Progenitor cell of endocrine pancreas (in vitro differentiated cells): ENCODE data around the gene DMBT1. TPM values are rescaled to one million over a fixed set of nuclear protein-coding genes. Genes with fewer than 3 reads are reported as not detected.

Experiments used
- DNase-seq: peaks from one replicate; pipeline ENCODE4 v3.0.0; 2021; ENCODE audit warnings: low spot score; ENCODE audit not compliant: unreplicated experiment
- H3K27ac Mint-ChIP-seq: 2 replicates; pipeline ENCODE4 v1.8.0; 2021; ENCODE audit warnings: mild to moderate bottlenecking, moderate library complexity, mixed read lengths
- H3K27me3 Mint-ChIP-seq: 2 replicates; pipeline ENCODE4 v1.8.0; 2021; ENCODE audit warnings: mixed read lengths
- H3K36me3 Mint-ChIP-seq: 2 replicates; pipeline ENCODE4 v1.8.0; 2022; ENCODE audit warnings: mixed read lengths; ENCODE audit not compliant: insufficient read depth
- H3K4me1 Mint-ChIP-seq: 2 replicates; pipeline ENCODE4 v1.8.0; 2021; ENCODE audit warnings: low read depth, mixed read lengths
- H3K4me3 Mint-ChIP-seq: 2 replicates; pipeline ENCODE4 v1.8.0; 2021; ENCODE audit warnings: low read depth, mild to moderate bottlenecking, moderate library complexity, mixed read lengths
- H3K9me3 Mint-ChIP-seq: 2 replicates; pipeline ENCODE4 v1.8.0; 2021; ENCODE audit warnings: low read depth, mixed read lengths
- CTCF ChIP-seq: fragments of 200-600 bp; sonication (generic); IDR thresholded peaks from one replicate; pipeline ENCODE4 v1.5.0; 2021; ENCODE audit warnings: antibody characterized with exemption, mild to moderate bottlenecking; ENCODE audit not compliant: unreplicated experiment
- total RNA-seq: library from RNA; stranded (reverse); gene quantifications from 2 replicates; pipeline ENCODE4 v1.2.1, GENCODE V29; 2021

Gene DMBT1
- total RNA-seq, 1 donor from 2014 or later = 1.0 TPM

DNA sequence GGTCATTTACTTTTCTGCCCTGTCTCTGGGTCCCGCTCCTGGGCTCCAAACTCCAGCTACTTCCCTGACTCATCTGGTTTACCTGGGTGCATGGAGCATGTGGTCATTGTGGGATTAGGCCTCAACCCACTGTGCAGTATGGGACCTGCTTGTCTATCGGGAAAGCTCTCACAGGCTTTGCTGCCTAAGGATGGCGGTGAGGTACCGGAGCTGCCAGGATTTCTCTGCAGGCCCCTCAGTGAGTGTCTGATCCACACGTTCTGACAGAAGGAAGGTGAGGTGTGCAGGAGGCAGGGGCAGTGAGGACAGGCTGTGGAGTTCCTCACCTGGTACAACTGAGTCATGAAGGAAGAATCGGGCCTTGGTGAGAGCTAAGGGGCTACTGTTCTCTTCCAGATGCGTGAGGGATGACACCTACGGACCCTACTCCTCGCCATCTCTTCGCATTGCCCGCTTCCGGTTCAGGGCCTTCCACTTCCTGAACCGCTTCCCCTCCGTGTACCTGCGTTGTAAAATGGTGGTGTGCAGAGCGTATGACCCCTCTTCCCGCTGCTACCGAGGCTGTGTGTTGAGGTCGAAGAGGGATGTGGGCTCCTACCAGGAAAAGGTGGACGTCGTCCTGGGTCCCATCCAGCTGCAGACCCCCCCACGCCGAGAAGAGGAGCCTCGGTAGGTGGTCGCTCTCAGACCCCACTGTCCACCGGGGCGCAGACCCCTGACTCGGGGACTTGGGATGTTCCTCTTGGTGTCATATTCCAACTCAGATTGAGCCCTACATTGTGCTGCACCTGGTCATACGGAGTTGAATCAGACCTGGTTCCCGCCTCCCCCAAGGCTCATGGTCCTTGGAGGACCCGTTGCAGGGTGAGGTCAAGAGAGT, 82.4 kb downstream of the DMBT1 start:
- peaks cover 22% of the 10 kb centered on the region for H3K27me3 Mint-ChIP-seq
- H3K4me3 Mint-ChIP-seq = no peak overlapping the region
- no peak overlapping the region for H3K27ac Mint-ChIP-seq
- TF ChIP-seq CTCF = no peak
- H3K9me3 Mint-ChIP-seq = no peaks in the 10 kb centered on the region
- no peaks in the 10 kb centered on the region for H3K4me1 Mint-ChIP-seq
- DNase-seq = no peak
- no peaks in the 10 kb centered on the region for H3K36me3 Mint-ChIP-seq

DNA sequence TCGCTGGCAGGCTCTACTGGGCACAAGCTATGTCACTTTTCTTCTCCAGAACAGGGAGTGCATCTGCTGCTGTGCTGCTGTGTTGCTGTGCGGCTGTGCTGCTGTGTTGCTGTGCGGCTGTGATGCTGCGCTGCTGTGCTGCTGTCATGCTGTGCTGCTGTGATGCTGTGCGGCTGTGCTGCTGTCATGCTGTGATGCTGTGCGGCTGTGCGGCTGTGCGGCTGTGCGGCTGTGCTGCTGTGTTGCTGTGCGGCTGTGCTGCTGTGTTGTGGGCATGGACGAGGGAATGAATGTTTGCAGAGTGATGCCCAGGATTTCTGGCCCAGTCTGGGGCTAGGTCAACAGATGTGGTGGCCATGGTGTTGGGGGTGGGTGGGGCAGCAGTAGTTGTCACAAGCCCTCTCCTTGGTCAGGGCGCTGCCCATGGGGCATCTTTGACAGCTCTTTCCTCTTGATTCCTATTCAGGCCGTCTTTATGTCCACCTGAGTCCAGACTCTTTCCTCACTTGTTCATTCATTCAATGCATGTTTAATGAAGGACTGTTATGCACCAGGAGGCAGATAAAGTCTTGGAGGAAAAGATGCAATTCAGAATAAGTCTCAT, 83.5 kb downstream of the DMBT1 start:
- Mint-ChIP-seq H3K4me1 (no peaks in the 10 kb centered on the region), H3K27me3 (peaks cover 22% of the 10 kb centered on the region), H3K9me3 (no peaks in the 10 kb centered on the region), H3K4me3 (no peak overlapping the region), H3K36me3 (no peaks in the 10 kb centered on the region), H3K27ac (no peak overlapping the region)
- no peak for DNase-seq
- no peak for TF ChIP-seq CTCF

GRCh38 chr10:122646511-122647382, 86.2 kb downstream of the DMBT1 start:
- H3K27ac Mint-ChIP-seq = no peak overlapping the region
- no peaks in the 10 kb centered on the region for H3K9me3 Mint-ChIP-seq

GRCh38 chr10:122647383-122647968, 86.9 kb downstream of the DMBT1 start:
- no peak for TF ChIP-seq CTCF
- DNase-seq = no peak
- no peak overlapping the region for H3K4me3 Mint-ChIP-seq
- no peaks in the 10 kb centered on the region for H3K9me3 Mint-ChIP-seq
- H3K27me3 Mint-ChIP-seq = peaks cover 41% of the 10 kb centered on the region
- peak overlapping the region; percentile 41 for H3K27ac Mint-ChIP-seq
- no peaks in the 10 kb centered on the region for H3K4me1 Mint-ChIP-seq
- no peaks in the 10 kb centered on the region for H3K36me3 Mint-ChIP-seq

More at GRCh38 chr10:122646511-122647382, 86.2 kb downstream of the DMBT1 start:
- DNase-seq = no peak
- TF ChIP-seq CTCF = no peak
- Mint-ChIP-seq H3K27me3 (peaks cover 34% of the 10 kb centered on the region), H3K36me3 (no peaks in the 10 kb centered on the region), H3K4me1 (no peaks in the 10 kb centered on the region), H3K4me3 (no peak overlapping the region)
